Measurements from ENCODE around the gene CHL1.

CHL1 gene

GRCh38 chr3:435161-435560, 238.6 kb downstream of the CHL1 start:
- Histone ChIP-seq H3K4me1 (ENCODE audit: insufficient read depth, low read length, severe bottlenecking) (no peaks in the 10 kb centered on the region), H3K36me3 (ENCODE audit: insufficient read depth, low read length) (no peaks in the 10 kb centered on the region), H3K27me3 (ENCODE audit: insufficient read depth, low read length) (no peaks in the 10 kb centered on the region), H3K4me3 (ENCODE audit: low read depth, low read length, poor library complexity, severe bottlenecking) (no peak overlapping the region), H3F3A (ENCODE audit: insufficient read depth, low read length) (no peaks in the 10 kb centered on the region), H4K20me1 (ENCODE audit: insufficient read depth, low read length) (no peaks in the 10 kb centered on the region), H3K9me3 (ENCODE audit: low read length) (no peaks in the 10 kb centered on the region), H3K79me2 (ENCODE audit: insufficient read depth, low read length) (no peaks in the 10 kb centered on the region), H2AFZ (ENCODE audit: low read length) (no peak overlapping the region), H3K4me2 (ENCODE audit: low read length) (no peak overlapping the region), H3K9me2 (ENCODE audit: low read depth, low read length) (no peaks in the 10 kb centered on the region), H3K9ac (ENCODE audit: low read length) (no peak overlapping the region), H3K27ac (ENCODE audit: low read depth, low read length, poor library complexity, severe bottlenecking) (no peak overlapping the region)
- TF ChIP-seq EZH2 (IDR thresholded peaks at IDR 0.05; ENCODE audit: borderline replicate concordance, low read length) (no peak), CTCF (IDR thresholded peaks at IDR 0.05; ENCODE audit: low read length) (no peak)

GRCh38 chr3:436053-436452, 239.5 kb downstream of the CHL1 start:
- Histone ChIP-seq H3F3A (ENCODE audit: insufficient read depth, low read length) (no peaks in the 10 kb centered on the region), H3K9ac (ENCODE audit: low read length) (no peak overlapping the region), H3K9me2 (ENCODE audit: low read depth, low read length) (no peaks in the 10 kb centered on the region), H3K9me3 (ENCODE audit: low read length) (no peaks in the 10 kb centered on the region), H3K36me3 (ENCODE audit: insufficient read depth, low read length) (no peaks in the 10 kb centered on the region), H3K4me1 (ENCODE audit: insufficient read depth, low read length, severe bottlenecking) (no peaks in the 10 kb centered on the region), H3K4me3 (ENCODE audit: low read depth, low read length, poor library complexity, severe bottlenecking) (no peak overlapping the region), H4K20me1 (ENCODE audit: insufficient read depth, low read length) (no peaks in the 10 kb centered on the region), H3K79me2 (ENCODE audit: insufficient read depth, low read length) (no peaks in the 10 kb centered on the region), H3K27me3 (ENCODE audit: insufficient read depth, low read length) (no peaks in the 10 kb centered on the region), H2AFZ (ENCODE audit: low read length) (no peak overlapping the region), H3K27ac (ENCODE audit: low read depth, low read length, poor library complexity, severe bottlenecking) (no peak overlapping the region), H3K4me2 (ENCODE audit: low read length) (no peak overlapping the region)
- TF ChIP-seq CTCF (IDR thresholded peaks at IDR 0.05; ENCODE audit: low read length) (no peak), EZH2 (IDR thresholded peaks at IDR 0.05; ENCODE audit: borderline replicate concordance, low read length) (no peak)

- TF ChIP-seq EZH2 (IDR thresholded peaks at IDR 0.05; ENCODE audit: borderline replicate concordance, low read length) (no peak), CTCF (IDR thresholded peaks at IDR 0.05; ENCODE audit: low read length) (no peak)
- no peaks in the 10 kb centered on the region for H3K27me3 ChIP-seq (ENCODE audit: insufficient read depth, low read length)
- H4K20me1 ChIP-seq (ENCODE audit: insufficient read depth, low read length): no peaks in the 10 kb centered on the region
- no peak overlapping the region for H3K27ac ChIP-seq (ENCODE audit: low read depth, low read length, poor library complexity, severe bottlenecking)
- H3F3A ChIP-seq (ENCODE audit: insufficient read depth, low read length): no peaks in the 10 kb centered on the region
- no peak overlapping the region for H3K4me2 ChIP-seq (ENCODE audit: low read length)
- H3K4me1 ChIP-seq (ENCODE audit: insufficient read depth, low read length, severe bottlenecking): no peaks in the 10 kb centered on the region
- H3K79me2 ChIP-seq (ENCODE audit: insufficient read depth, low read length): no peaks in the 10 kb centered on the region
- H3K9me3 ChIP-seq (ENCODE audit: low read length): no peaks in the 10 kb centered on the region
- no peak overlapping the region for H3K4me3 ChIP-seq (ENCODE audit: low read depth, low read length, poor library complexity, severe bottlenecking)
- no peaks in the 10 kb centered on the region for H3K9me2 ChIP-seq (ENCODE audit: low read depth, low read length)
- H3K9ac ChIP-seq (ENCODE audit: low read length): no peak overlapping the region
- no peaks in the 10 kb centered on the region for H3K36me3 ChIP-seq (ENCODE audit: insufficient read depth, low read length)
- H2AFZ ChIP-seq (ENCODE audit: low read length): no peak overlapping the region
Measured at GRCh38 chr3:440826-441225, 244.3 kb downstream of the CHL1 start.
